ENCODE measurements around the gene KLHDC9.

The KLHDC9 gene

DNA sequence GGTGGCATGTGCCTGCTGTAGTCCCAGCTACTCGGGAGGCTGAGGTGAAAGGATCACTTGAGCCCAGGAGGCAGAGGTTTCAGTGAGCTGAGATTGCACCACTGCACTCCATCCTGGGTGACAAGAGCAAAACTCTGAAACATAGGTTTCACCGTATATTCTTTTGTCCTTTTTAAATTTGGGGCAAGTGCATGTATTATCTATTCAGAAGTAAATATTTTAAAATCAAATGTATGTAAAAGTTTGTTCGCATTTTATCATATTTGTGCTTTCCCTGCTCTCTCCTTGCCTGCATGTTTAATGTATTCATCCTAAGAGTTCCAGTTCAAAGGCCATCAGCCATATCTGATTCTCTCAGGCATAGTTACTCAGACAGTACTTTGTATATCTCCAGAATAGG lies 47.7 kb downstream of the KLHDC9 start:
- TF ChIP-seq CTCF (conservative IDR thresholded peaks at IDR 0.05; ENCODE audit: low read depth, low read length), result no peak

More for the DNA sequence above, 47.7 kb downstream of the KLHDC9 start:
- no peak for DNase-seq (ENCODE audit: low read depth)
- no peak overlapping the region for H3K4me3 ChIP-seq (ENCODE audit: low read length)
